HG03342 (cell line): ENCODE results near the gene PADI2.
A peak's percentile ranks its signal among the peaks of the same experiment; 100 is the strongest.

Source experiments
- ATAC-seq: cut with Tn5 transposase; IDR thresholded peaks from one replicate; pipeline ENCODE4 v1.9.1; 2021; ENCODE audit warnings: mild to moderate bottlenecking, moderate library complexity; ENCODE audit not compliant: unreplicated experiment

PADI2 gene

GRCh38 chr1:17059391-17060305 is 59.6 kb downstream of the PADI2 start:
- peak; percentile 62 for ATAC-seq

- no peak for ATAC-seq
Measured at GRCh38 chr1:17056551-17056950, 62.7 kb downstream of the PADI2 start.

- no peak for ATAC-seq
Measured at GRCh38 chr1:17055801-17056200, 63.5 kb downstream of the PADI2 start.

GRCh38 chr1:17053685-17054410 is 65.4 kb downstream of the PADI2 start, which contains the start of gene SDHB:
TSS of gene SDHB (minus strand) at chr1:17054032. CDS start at chr1:17054019, 13 bp downstream.
- peak; percentile 94 for ATAC-seq

GRCh38 chr1:17053086-17053684 is 66.1 kb downstream of the PADI2 start:
- no peak for ATAC-seq

- ATAC-seq, result no peak
Measured at GRCh38 chr1:17052641-17053040, 66.6 kb downstream of the PADI2 start.

GRCh38 chr1:17052038-17052437 is 67.2 kb downstream of the PADI2 start:
- ATAC-seq, result no peak

- no peak for ATAC-seq
Measured at GRCh38 chr1:17047924-17048323, 71.3 kb downstream of the PADI2 start.

- no peak for ATAC-seq
Measured at GRCh38 chr1:17046334-17046657, 73.0 kb downstream of the PADI2 start.

GRCh38 chr1:17045634-17046333 is 73.5 kb downstream of the PADI2 start:
- ATAC-seq, result no peak

GRCh38 chr1:17045150-17045549 is 74.1 kb downstream of the PADI2 start:
- no peak for ATAC-seq

GRCh38 chr1:17043676-17044075 is 75.6 kb downstream of the PADI2 start:
- no peak for ATAC-seq

- no peak for ATAC-seq
Measured at GRCh38 chr1:17040135-17040534, 79.1 kb downstream of the PADI2 start.

- no peak for ATAC-seq
Measured at GRCh38 chr1:17039522-17039921, 79.7 kb downstream of the PADI2 start.

- ATAC-seq, result no peak
Measured at GRCh38 chr1:17033481-17033880, 85.8 kb downstream of the PADI2 start.

- no peak for ATAC-seq
Measured at GRCh38 chr1:17032741-17033140, 86.5 kb downstream of the PADI2 start.

- no peak for ATAC-seq
Measured at GRCh38 chr1:17031436-17031835, 87.8 kb downstream of the PADI2 start.

- no peak for ATAC-seq
Measured at GRCh38 chr1:17030206-17030605, 89.0 kb downstream of the PADI2 start.

- ATAC-seq, result no peak
Measured at GRCh38 chr1:17028662-17029188, 90.5 kb downstream of the PADI2 start.

GRCh38 chr1:17027900-17028299 is 91.4 kb downstream of the PADI2 start:
- no peak for ATAC-seq

- ATAC-seq, result no peak
Measured at GRCh38 chr1:17027403-17027802, 91.8 kb downstream of the PADI2 start.
